Measurements from ENCODE around the gene PAOX.
"Not testable (repeated sequence)": the region's sequence is repeated elsewhere in the genome, so short reads cannot be mapped to it uniquely, and the experiment has no call there.

Gene PAOX

GRCh38 chr10:133356549-133357284 lies 22.3 kb upstream of the PAOX start:
- Mint-ChIP-seq H3K4me3 (peak overlapping the region; percentile 85), H3K36me3 (no peaks in the 10 kb centered on the region), H3K27ac (peak overlapping the region; percentile 8), H3K27me3 (no peaks in the 10 kb centered on the region), H3K9me3 (no peaks in the 10 kb centered on the region), H3K4me1 (no peaks in the 10 kb centered on the region)

- Mint-ChIP-seq H3K9me3 (no peaks in the 10 kb centered on the region), H3K36me3 (no peaks in the 10 kb centered on the region), H3K4me3 (peak within 1 kb of the TSS; percentile 85), H3K27ac (peak within 1 kb of the TSS; percentile 8), H3K27me3 (no peaks in the 10 kb centered on the region), H3K4me1 (no peaks in the 10 kb centered on the region)
Observed at GRCh38 chr10:133357285-133358161, 21.5 kb upstream of the PAOX start, which contains the start of gene FUOM. Gene FUOM, minus strand, starts transcription at chr10:133358019. Its CDS starts 12 bp downstream, at chr10:133358007.

- H3K9me3 Mint-ChIP-seq: no peaks in the 10 kb centered on the region
- H3K27ac Mint-ChIP-seq: no peak overlapping the region
- no peaks in the 10 kb centered on the region for H3K4me1 Mint-ChIP-seq
- no peaks in the 10 kb centered on the region for H3K36me3 Mint-ChIP-seq
- H3K27me3 Mint-ChIP-seq: no peaks in the 10 kb centered on the region
- H3K4me3 Mint-ChIP-seq: peak overlapping the region; percentile 15
Observed at GRCh38 chr10:133358162-133358924, 20.7 kb upstream of the PAOX start.

GRCh38 chr10:133358925-133359310 lies 20.1 kb upstream of the PAOX start:
- Mint-ChIP-seq H3K9me3 (no peaks in the 10 kb centered on the region), H3K4me3 (peak overlapping the region; percentile 15), H3K27me3 (no peaks in the 10 kb centered on the region), H3K27ac (no peak overlapping the region), H3K36me3 (no peaks in the 10 kb centered on the region), H3K4me1 (no peaks in the 10 kb centered on the region)

- no peaks in the 10 kb centered on the region for H3K27me3 Mint-ChIP-seq
- H3K27ac Mint-ChIP-seq: no peak overlapping the region
- H3K4me1 Mint-ChIP-seq: no peaks in the 10 kb centered on the region
- no peak overlapping the region for H3K4me3 Mint-ChIP-seq
- no peaks in the 10 kb centered on the region for H3K36me3 Mint-ChIP-seq
- no peaks in the 10 kb centered on the region for H3K9me3 Mint-ChIP-seq
Observed at GRCh38 chr10:133359554-133359971, 19.5 kb upstream of the PAOX start.

- no peaks in the 10 kb centered on the region for H3K4me1 Mint-ChIP-seq
- no peak overlapping the region for H3K4me3 Mint-ChIP-seq
- no peaks in the 10 kb centered on the region for H3K9me3 Mint-ChIP-seq
- H3K27me3 Mint-ChIP-seq: no peaks in the 10 kb centered on the region
- H3K27ac Mint-ChIP-seq: no peak overlapping the region
- H3K36me3 Mint-ChIP-seq: peaks cover 2% of the 10 kb centered on the region
Observed at GRCh38 chr10:133359972-133360610, 19.0 kb upstream of the PAOX start.

GRCh38 chr10:133361227-133361626 lies 17.8 kb upstream of the PAOX start:
- Mint-ChIP-seq H3K36me3 (peaks cover 2% of the 10 kb centered on the region), H3K4me3 (no peak overlapping the region), H3K27me3 (no peaks in the 10 kb centered on the region), H3K9me3 (no peaks in the 10 kb centered on the region), H3K4me1 (no peaks in the 10 kb centered on the region), H3K27ac (no peak overlapping the region)

- peaks cover 2% of the 10 kb centered on the region for H3K36me3 Mint-ChIP-seq
- H3K27me3 Mint-ChIP-seq: no peaks in the 10 kb centered on the region
- no peak overlapping the region for H3K27ac Mint-ChIP-seq
- H3K4me3 Mint-ChIP-seq: no peak overlapping the region
- no peaks in the 10 kb centered on the region for H3K9me3 Mint-ChIP-seq
- no peaks in the 10 kb centered on the region for H3K4me1 Mint-ChIP-seq
Observed at GRCh38 chr10:133361773-133362441, 17.2 kb upstream of the PAOX start.

GRCh38 chr10:133362846-133363245 lies 16.2 kb upstream of the PAOX start:
- Mint-ChIP-seq H3K36me3 (peaks cover 2% of the 10 kb centered on the region), H3K4me1 (no peaks in the 10 kb centered on the region), H3K27me3 (no peaks in the 10 kb centered on the region), H3K4me3 (no peak overlapping the region), H3K27ac (no peak overlapping the region), H3K9me3 (no peaks in the 10 kb centered on the region)

- H3K27ac Mint-ChIP-seq: peak overlapping the region; percentile 18
- H3K36me3 Mint-ChIP-seq: peaks cover 4% of the 10 kb centered on the region
- H3K4me3 Mint-ChIP-seq: no peak overlapping the region
- no peaks in the 10 kb centered on the region for H3K9me3 Mint-ChIP-seq
- H3K4me1 Mint-ChIP-seq: peaks cover 3% of the 10 kb centered on the region
- H3K27me3 Mint-ChIP-seq: no peaks in the 10 kb centered on the region
Observed at GRCh38 chr10:133364645-133365431, 14.2 kb upstream of the PAOX start.

- peak overlapping the region; percentile 18 for H3K27ac Mint-ChIP-seq
- peaks cover 4% of the 10 kb centered on the region for H3K36me3 Mint-ChIP-seq
- H3K9me3 Mint-ChIP-seq: no peaks in the 10 kb centered on the region
- peaks cover 3% of the 10 kb centered on the region for H3K4me1 Mint-ChIP-seq
- H3K4me3 Mint-ChIP-seq: no peak overlapping the region
- no peaks in the 10 kb centered on the region for H3K27me3 Mint-ChIP-seq
Observed at GRCh38 chr10:133365461-133366129, 13.5 kb upstream of the PAOX start.

GRCh38 chr10:133366130-133366478 lies 13.0 kb upstream of the PAOX start:
- H3K4me1 Mint-ChIP-seq: peaks cover 3% of the 10 kb centered on the region
- H3K36me3 Mint-ChIP-seq: peaks cover 4% of the 10 kb centered on the region

GRCh38 chr10:133366751-133367150 lies 12.3 kb upstream of the PAOX start:
- no peaks in the 10 kb centered on the region for H3K9me3 Mint-ChIP-seq
- H3K36me3 Mint-ChIP-seq: peaks cover 4% of the 10 kb centered on the region
- no peak overlapping the region for H3K27ac Mint-ChIP-seq
- no peak overlapping the region for H3K4me3 Mint-ChIP-seq
- H3K27me3 Mint-ChIP-seq: no peaks in the 10 kb centered on the region
- H3K4me1 Mint-ChIP-seq: peaks cover 3% of the 10 kb centered on the region

More at GRCh38 chr10:133366130-133366478, 13.0 kb upstream of the PAOX start:
- Mint-ChIP-seq H3K9me3 (no peaks in the 10 kb centered on the region), H3K27me3 (no peaks in the 10 kb centered on the region), H3K27ac (no peak overlapping the region), H3K4me3 (no peak overlapping the region)

- not testable (repeated sequence) for H3K27ac Mint-ChIP-seq, H3K27me3 Mint-ChIP-seq, H3K4me3 Mint-ChIP-seq, H3K4me1 Mint-ChIP-seq, H3K9me3 Mint-ChIP-seq, H3K36me3 Mint-ChIP-seq
Observed at GRCh38 chr10:133367461-133367860, 11.6 kb upstream of the PAOX start.

All from activated naive CD4-positive, alpha-beta T cell treated with anti-CD3 and anti-CD28 coated beads, Interleukin-2, amount 50 U/mL, for 24 hours (primary cell).